OCI-LY7 (cell line): ENCODE measurements around the gene TMEM135. TPM values are rescaled to one million over a fixed set of nuclear protein-coding genes. Genes with fewer than 3 reads are reported as not detected.

Source experiments
- BruUV-seq: library from RNA; stranded (reverse); fragments of 400-500 nt; replicated peaks from 2 replicates; lab custom pipeline; 2021; lab: Mats Ljungman, UMichigan
- CTCF ChIA-PET: fragments of 300-600 bp; sonication (Branson Sonifier 250); formaldehyde crosslinking; loops from one replicate; lab custom pipeline; 2022; ENCODE audit warnings: antibody characterized with exemption; ENCODE audit not compliant: unreplicated experiment; lab: Charles Lee
- POLR2A ChIA-PET: fragments of 300-600 bp; sonication (Branson Sonifier 250); formaldehyde crosslinking; loops from one replicate; lab custom pipeline; 2022; ENCODE audit warnings: antibody characterized with exemption; lab: Charles Lee
- DNase-seq: peaks from one replicate; pipeline ENCODE4 v3.0.0-alpha.2; 2015; ENCODE audit warnings: low spot score
- H2AFZ ChIP-seq: fragments of 200-600 bp; sonication (generic), shearing (Covaris generic); 2 replicates; pipeline ENCODE4 v1.6.1; 2014; ENCODE audit warnings: mild to moderate bottlenecking, antibody characterized with exemption, low read length, moderate library complexity
- H3K27ac ChIP-seq: fragments of 200-600 bp; sonication (generic); 2 replicates; pipeline ENCODE4 v1.5.1; 2014; ENCODE audit warnings: mixed run types, low read depth, mild to moderate bottlenecking, moderate library complexity, low read length, inconsistent platforms; ENCODE audit not compliant: poor library complexity, severe bottlenecking
- H3K36me3 ChIP-seq: fragments of 200-600 bp; sonication (generic); 2 replicates; pipeline ENCODE4 v1.6.1; 2014; ENCODE audit warnings: mild to moderate bottlenecking, antibody characterized with exemption, low read length, moderate library complexity, mixed read lengths; ENCODE audit not compliant: insufficient read depth
- H3K4me1 ChIP-seq: fragments of 200-600 bp; sonication (generic); 2 replicates; pipeline ENCODE4 v1.5.1; 2014; ENCODE audit warnings: mild to moderate bottlenecking, low read length; ENCODE audit not compliant: insufficient read depth, poor library complexity, severe bottlenecking
- H3K4me2 ChIP-seq: fragments of 200-600 bp; sonication (generic); 2 replicates; pipeline ENCODE4 v1.6.1; 2014; ENCODE audit warnings: mild to moderate bottlenecking, low read length
- H3K4me3 ChIP-seq: fragments of 200-600 bp; sonication (generic); 2 replicates; pipeline ENCODE4 v1.5.1; 2014; ENCODE audit warnings: mild to moderate bottlenecking, low read depth, low read length; ENCODE audit not compliant: poor library complexity, severe bottlenecking
- H3K79me2 ChIP-seq: fragments of 200-600 bp; sonication (generic); 2 replicates; pipeline ENCODE4 v1.6.1; 2016; ENCODE audit warnings: low read depth, mild to moderate bottlenecking, low read length, moderate library complexity, mixed read lengths; ENCODE audit not compliant: insufficient read depth
- H3K9me2 ChIP-seq: fragments of 200-600 bp; sonication (generic); 2 replicates; pipeline ENCODE4 v1.6.1; 2016; ENCODE audit warnings: mild to moderate bottlenecking, low read length, mixed read lengths; ENCODE audit not compliant: insufficient read depth
- H3K9me3 ChIP-seq: fragments of 200-600 bp; sonication (generic); 2 replicates; pipeline ENCODE4 v1.6.1; 2014; ENCODE audit warnings: mild to moderate bottlenecking, mixed run types, low read length, mixed read lengths
- H4K20me1 ChIP-seq: fragments of 200-600 bp; sonication (generic); 2 replicates; pipeline ENCODE4 v1.6.1; 2014; ENCODE audit warnings: mild to moderate bottlenecking, antibody characterized with exemption, low read length, moderate library complexity, mixed read lengths; ENCODE audit not compliant: insufficient read depth
- CTCF ChIP-seq: fragments of 200-600 bp; sonication (generic); conservative IDR thresholded peaks from 2 replicates; pipeline ENCODE4 v1.5.1; 2014; ENCODE audit warnings: mild to moderate bottlenecking, antibody characterized with exemption, low read length, moderate library complexity, mixed read lengths
- EZH2phosphoT487 ChIP-seq: fragments of 200-600 bp; sonication (generic); IDR thresholded peaks from 2 replicates; pipeline ENCODE4 v1.6.1; 2018; ENCODE audit warnings: low read depth, borderline replicate concordance, mild to moderate bottlenecking, mixed run types, antibody characterized with exemption, low read length, moderate library complexity, mixed read lengths
- intact Hi-C: fragments of 100-400 bp; cut with micrococcal nuclease; formaldehyde crosslinking; loops from one replicate; pipeline ENCODE4 v1.10.0; 2022; ENCODE audit not compliant: unreplicated experiment
- total RNA-seq, 2 experiments: library from RNA; depleted of rRNA in 1 of 2; stranded (reverse); fragments of >200 nt in 1 of 2; shearing (Covaris generic) in 1 of 2; gene quantifications; 2 replicates each; pipeline ENCODE4 v1.2.3, GENCODE V29; 2014 to 2022

The TMEM135 gene
- total RNA-seq, 2 experiments from 2014 or later: 14.5 to 56.4 TPM

DNA sequence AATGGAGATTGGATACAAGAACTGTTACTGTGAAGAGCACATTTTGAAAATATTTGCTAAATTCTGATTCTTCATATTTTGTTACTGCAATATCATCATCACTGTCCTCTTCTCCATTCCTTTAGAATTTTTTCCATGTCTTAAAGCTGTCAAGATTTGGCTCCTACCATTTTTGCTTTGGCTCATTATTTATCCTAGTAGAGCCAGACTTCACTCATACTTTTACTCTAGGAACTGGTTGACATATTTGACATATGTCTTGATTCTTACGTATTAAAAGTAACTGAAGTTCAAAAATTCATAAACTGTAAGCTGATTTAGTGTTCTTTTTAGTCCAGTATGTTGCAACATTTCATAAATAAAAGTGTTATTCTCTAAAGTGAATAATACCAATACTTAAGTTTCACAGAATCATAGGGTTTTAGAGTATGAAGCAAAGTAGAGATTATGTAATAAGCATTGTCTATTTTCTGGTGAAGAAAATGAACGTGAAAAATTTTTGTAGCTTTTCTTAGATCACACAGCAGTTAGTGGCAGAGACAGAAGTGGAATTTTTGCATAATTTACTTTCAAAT, 225.6 kb downstream of the TMEM135 start:
- no TSS peak for BruUV-seq
- intact Hi-C loops: no loop called here
- H3K79me2 ChIP-seq: no peaks in the 10 kb centered on the region
- H4K20me1 ChIP-seq: 0 out of 2 replicates have a peak, but pooled peaks cover 5% of the 10 kb centered on the region
- TF ChIP-seq EZH2phosphoT487 (no peak), CTCF (no peak)
- no peak for DNase-seq
- H3K4me1 ChIP-seq: no peaks in the 10 kb centered on the region
- H3K4me3 ChIP-seq: no peak overlapping the region
- H3K36me3 ChIP-seq: no peaks in the 10 kb centered on the region
- no peak overlapping the region for H3K4me2 ChIP-seq
- ChIA-PET POLR2A (no interaction called here), CTCF (no interaction called here)
- no peaks in the 10 kb centered on the region for H3K9me3 ChIP-seq
- H2AFZ ChIP-seq: no peak overlapping the region
- no peak overlapping the region for H3K27ac ChIP-seq
- H3K9me2 ChIP-seq: no peaks in the 10 kb centered on the region

DNA sequence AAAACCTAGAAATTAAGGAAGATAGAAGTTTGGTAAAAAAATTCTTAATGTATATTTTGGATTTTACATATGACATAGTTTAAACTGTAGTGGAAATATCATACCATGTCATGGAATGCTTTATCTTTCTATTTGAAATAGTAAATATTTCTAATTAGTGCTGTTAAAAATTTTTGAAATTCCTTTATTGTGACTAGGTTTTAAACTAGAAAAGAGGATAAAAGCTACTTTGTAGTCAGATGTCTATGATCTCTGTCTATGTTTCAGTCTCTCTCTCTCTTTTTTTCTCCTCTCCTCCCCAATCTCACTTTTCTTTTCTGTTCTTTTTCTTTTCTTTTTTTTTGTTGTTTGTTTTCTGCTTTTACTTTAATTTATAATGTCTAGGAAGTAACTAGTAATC, 226.2 kb downstream of the TMEM135 start:
- ChIA-PET CTCF (no interaction called here), POLR2A (no interaction called here)
- no peaks in the 10 kb centered on the region for H3K9me2 ChIP-seq
- TF ChIP-seq CTCF: no peak
- DNase-seq: no peak
- no peaks in the 10 kb centered on the region for H3K79me2 ChIP-seq
- H3K9me3 ChIP-seq: no peaks in the 10 kb centered on the region
- H3K4me2 ChIP-seq: no peak overlapping the region
- H3K4me1 ChIP-seq: no peaks in the 10 kb centered on the region
- intact Hi-C loops: no loop called here
- 0 out of 2 replicates have a peak, but pooled peaks cover 5% of the 10 kb centered on the region for H4K20me1 ChIP-seq
- no TSS peak for BruUV-seq
- H2AFZ ChIP-seq: no peak overlapping the region
- no peaks in the 10 kb centered on the region for H3K36me3 ChIP-seq
- H3K4me3 ChIP-seq: no peak overlapping the region
- H3K27ac ChIP-seq: no peak overlapping the region

- Histone ChIP-seq H4K20me1 (no peaks in the 10 kb centered on the region), H3K9me3 (no peaks in the 10 kb centered on the region), H3K27ac (no peak overlapping the region), H3K4me1 (no peaks in the 10 kb centered on the region), H3K4me2 (no peak overlapping the region), H3K79me2 (no peaks in the 10 kb centered on the region), H3K36me3 (no peaks in the 10 kb centered on the region), H3K9me2 (no peaks in the 10 kb centered on the region), H3K4me3 (no peak overlapping the region), H2AFZ (no peak overlapping the region)
- no peak for DNase-seq
- intact Hi-C loops: no loop called here
- TF ChIP-seq CTCF (no peak), EZH2phosphoT487 (no peak)
- CTCF ChIA-PET: no interaction called here
- POLR2A ChIA-PET: interaction anchor here (0.6 to 1.2 kb wide), 3 partner anchors 21 to 266 kb away, joined by 3 read pairs; no protein-coding TSS in a partner anchor
- no TSS peak for BruUV-seq
Measured at GRCh38 chr11:87265132-87265531, 227.4 kb downstream of the TMEM135 start.
